Umbilical cord (tissue), 2 donors: ENCODE data around the gene PRDM16. TPM values are rescaled to one million over a fixed set of nuclear protein-coding genes. Genes with fewer than 3 reads are reported as not detected.

Experiments
- DNase-seq: peaks from one replicate; pipeline ENCODE4 v3.0.0-alpha.2; 2015; ENCODE audit warnings: low spot score
- total RNA-seq: library from RNA; depleted of rRNA; stranded (reverse); fragments of >200 nt; gene quantifications from one replicate; pipeline ENCODE4 v1.2.3, GENCODE V29; 2014; ENCODE audit warnings: low replicate concordance; ENCODE audit not compliant: insufficient read depth

The PRDM16 gene
- total RNA-seq, 1 donor from 2014 or later: 6.3 TPM

- no peak for DNase-seq
These were observed 15.0 kb upstream of the PRDM16 start for GRCh38 chr1:3053986-3054385.

- no peak for DNase-seq
These were observed 14.5 kb upstream of the PRDM16 start for GRCh38 chr1:3054474-3054873.

GRCh38 chr1:3055051-3055450, 14.0 kb upstream of the PRDM16 start:
- no peak for DNase-seq

GRCh38 chr1:3056641-3057040, 12.4 kb upstream of the PRDM16 start:
- DNase-seq: no peak

- no peak for DNase-seq
These were observed 10.6 kb upstream of the PRDM16 start for GRCh38 chr1:3058263-3059030.

- DNase-seq: no peak
These were observed 8.9 kb upstream of the PRDM16 start for GRCh38 chr1:3060127-3060526.

- no peak for DNase-seq
These were observed 8.1 kb upstream of the PRDM16 start for GRCh38 chr1:3060601-3061551.

- no peak for DNase-seq
These were observed 7.4 kb upstream of the PRDM16 start for GRCh38 chr1:3061566-3061965.

- no peak for DNase-seq
These were observed 6.9 kb upstream of the PRDM16 start for GRCh38 chr1:3061981-3062615.

GRCh38 chr1:3062616-3063378, 6.2 kb upstream of the PRDM16 start:
- DNase-seq: no peak

GRCh38 chr1:3063379-3064295, 5.4 kb upstream of the PRDM16 start:
- DNase-seq: no peak

GRCh38 chr1:3064296-3064850, 4.6 kb upstream of the PRDM16 start:
- DNase-seq: no peak

GRCh38 chr1:3064901-3065300, 4.1 kb upstream of the PRDM16 start:
- DNase-seq: no peak

- DNase-seq: no peak
These were observed 3.6 kb upstream of the PRDM16 start for GRCh38 chr1:3065396-3065795.

GRCh38 chr1:3065797-3066196, 3.2 kb upstream of the PRDM16 start:
- no peak for DNase-seq

- peak; percentile 35 for DNase-seq
These were observed 2.7 kb upstream of the PRDM16 start for GRCh38 chr1:3066250-3066711.

- no peak for DNase-seq
These were observed 2.2 kb upstream of the PRDM16 start for GRCh38 chr1:3066826-3067225.

- DNase-seq: no peak
These were observed 1.7 kb upstream of the PRDM16 start for GRCh38 chr1:3067301-3067670.

GRCh38 chr1:3067671-3068563, 1.1 kb upstream of the PRDM16 start:
- no peak for DNase-seq
